GM23338 (cell line): Measurements from ENCODE around the gene SLC38A8. TPM values are rescaled to one million over a fixed set of nuclear protein-coding genes. Genes with fewer than 3 reads are reported as not detected.

Experiments
- CREB1 ChIP-seq: fragments of 250-450 bp; sonication (Bioruptor Pico); IDR thresholded peaks from 2 replicates; pipeline ENCODE4 v1.5.0; 2020; ENCODE audit warnings: low read depth, mild to moderate bottlenecking, moderate library complexity
- EZH2 ChIP-seq: fragments of 200-600 bp; sonication (generic); IDR thresholded peaks from one replicate; pipeline ENCODE4 v1.8.0; 2017; ENCODE audit warnings: antibody characterized with exemption, mild to moderate bottlenecking, low read depth; ENCODE audit not compliant: unreplicated experiment
- EZH2phosphoT487 ChIP-seq: fragments of 200-600 bp; sonication (generic); IDR thresholded peaks from one replicate; pipeline ENCODE4 v1.8.1; 2018; ENCODE audit warnings: antibody characterized with exemption; ENCODE audit not compliant: unreplicated experiment
- JUNB ChIP-seq: IDR thresholded peaks from one replicate; pipeline ENCODE4 v1.6.1; 2016; ENCODE audit warnings: antibody characterized with exemption; ENCODE audit not compliant: unreplicated experiment
- NANOG ChIP-seq: IDR thresholded peaks from 2 replicates; pipeline ENCODE4 v1.6.1; 2016; ENCODE audit warnings: antibody characterized with exemption, borderline replicate concordance
- POLR2AphosphoS5 ChIP-seq: IDR thresholded peaks from 2 replicates; pipeline ENCODE4 v1.6.1; 2016; ENCODE audit warnings: antibody characterized with exemption, low read depth
- ZNF114 ChIP-seq: fragments of 250-450 bp; sonication (Bioruptor Pico); IDR thresholded peaks from 2 replicates; pipeline ENCODE4 v1.5.0; 2020; ENCODE audit warnings: mild to moderate bottlenecking, moderate library complexity
- ZNF331 ChIP-seq: fragments of 250-450 bp; sonication (Bioruptor Pico); IDR thresholded peaks from 2 replicates; pipeline ENCODE4 v1.5.0; 2020; ENCODE audit warnings: low read depth, mild to moderate bottlenecking, moderate library complexity
- polyA plus RNA-seq: library from polyadenylated mRNA; unstranded; fragments of >200 nt; fragmentation: Nextera tagmentation; extraction: Ambion mirVana; gene quantifications from 2 replicates; pipeline ENCODE4 v1.2.1, GENCODE V29; 2016
- total RNA-seq: library from RNA; depleted of rRNA; stranded (reverse); fragments of >200 nt; shearing (Covaris generic); gene quantifications from 2 replicates; pipeline ENCODE4 v1.2.3, GENCODE V29; 2014
- TF ChIP-seq, protein P1 (sequence below): fragments of 250-450 bp; sonication (Bioruptor Pico); IDR thresholded peaks from 2 replicates; pipeline ENCODE4 v1.5.0; 2020; ENCODE audit warnings: mild to moderate bottlenecking, moderate library complexity
- TF ChIP-seq, protein P2 (sequence below): IDR thresholded peaks from 2 replicates; pipeline ENCODE4 v1.6.1; 2016; ENCODE audit warnings: antibody characterized with exemption
- TF ChIP-seq, protein P3 (sequence below), 2 experiments: fragments of 200-600 bp in 1 of 2; sonication (generic) in 1 of 2; conservative IDR thresholded peaks; 2 replicates each; pipeline versions ENCODE4 v1.5.1 to v1.6.1; 2016 to 2017; ENCODE audit warnings: antibody characterized with exemption in 2 of 2, low read depth in 2 of 2, mild to moderate bottlenecking in 2 of 2, moderate library complexity in 1 of 2

The SLC38A8 gene
- total and polyA plus RNA-seq, 2 experiments from 2014 or later: not detected

DNA sequence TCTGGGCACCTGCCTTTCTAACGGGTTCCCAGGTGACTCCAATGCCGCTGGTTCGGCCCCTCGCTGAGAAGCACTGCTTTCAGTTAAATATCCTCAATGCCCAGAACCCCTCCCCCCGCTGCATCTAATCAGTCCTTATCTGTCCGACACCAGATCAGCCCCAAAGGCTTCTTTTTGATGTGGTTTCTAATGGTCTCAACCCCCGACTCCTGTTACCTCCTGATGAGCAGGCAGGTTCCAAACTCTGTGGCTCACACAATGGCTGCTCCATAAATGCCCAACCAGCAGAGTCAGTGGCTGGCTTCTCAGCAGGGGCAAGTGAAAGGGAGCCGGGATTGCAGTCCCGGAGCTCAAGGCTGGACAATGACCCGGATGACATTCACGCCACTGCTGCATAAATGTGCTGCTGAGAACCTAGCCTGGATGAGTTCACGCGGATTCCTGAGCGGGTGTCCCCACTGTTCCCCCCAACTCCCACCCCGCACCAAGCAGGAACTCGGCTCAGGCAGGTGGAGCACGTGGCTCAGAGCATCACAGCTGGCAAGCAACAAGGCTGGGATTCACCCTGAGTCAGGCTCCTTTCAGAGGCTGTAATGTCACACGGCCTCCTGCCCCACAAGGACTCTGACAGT is 1.0 kb upstream of the SLC38A8 start (continued):
- TF ChIP-seq, protein P1, sequence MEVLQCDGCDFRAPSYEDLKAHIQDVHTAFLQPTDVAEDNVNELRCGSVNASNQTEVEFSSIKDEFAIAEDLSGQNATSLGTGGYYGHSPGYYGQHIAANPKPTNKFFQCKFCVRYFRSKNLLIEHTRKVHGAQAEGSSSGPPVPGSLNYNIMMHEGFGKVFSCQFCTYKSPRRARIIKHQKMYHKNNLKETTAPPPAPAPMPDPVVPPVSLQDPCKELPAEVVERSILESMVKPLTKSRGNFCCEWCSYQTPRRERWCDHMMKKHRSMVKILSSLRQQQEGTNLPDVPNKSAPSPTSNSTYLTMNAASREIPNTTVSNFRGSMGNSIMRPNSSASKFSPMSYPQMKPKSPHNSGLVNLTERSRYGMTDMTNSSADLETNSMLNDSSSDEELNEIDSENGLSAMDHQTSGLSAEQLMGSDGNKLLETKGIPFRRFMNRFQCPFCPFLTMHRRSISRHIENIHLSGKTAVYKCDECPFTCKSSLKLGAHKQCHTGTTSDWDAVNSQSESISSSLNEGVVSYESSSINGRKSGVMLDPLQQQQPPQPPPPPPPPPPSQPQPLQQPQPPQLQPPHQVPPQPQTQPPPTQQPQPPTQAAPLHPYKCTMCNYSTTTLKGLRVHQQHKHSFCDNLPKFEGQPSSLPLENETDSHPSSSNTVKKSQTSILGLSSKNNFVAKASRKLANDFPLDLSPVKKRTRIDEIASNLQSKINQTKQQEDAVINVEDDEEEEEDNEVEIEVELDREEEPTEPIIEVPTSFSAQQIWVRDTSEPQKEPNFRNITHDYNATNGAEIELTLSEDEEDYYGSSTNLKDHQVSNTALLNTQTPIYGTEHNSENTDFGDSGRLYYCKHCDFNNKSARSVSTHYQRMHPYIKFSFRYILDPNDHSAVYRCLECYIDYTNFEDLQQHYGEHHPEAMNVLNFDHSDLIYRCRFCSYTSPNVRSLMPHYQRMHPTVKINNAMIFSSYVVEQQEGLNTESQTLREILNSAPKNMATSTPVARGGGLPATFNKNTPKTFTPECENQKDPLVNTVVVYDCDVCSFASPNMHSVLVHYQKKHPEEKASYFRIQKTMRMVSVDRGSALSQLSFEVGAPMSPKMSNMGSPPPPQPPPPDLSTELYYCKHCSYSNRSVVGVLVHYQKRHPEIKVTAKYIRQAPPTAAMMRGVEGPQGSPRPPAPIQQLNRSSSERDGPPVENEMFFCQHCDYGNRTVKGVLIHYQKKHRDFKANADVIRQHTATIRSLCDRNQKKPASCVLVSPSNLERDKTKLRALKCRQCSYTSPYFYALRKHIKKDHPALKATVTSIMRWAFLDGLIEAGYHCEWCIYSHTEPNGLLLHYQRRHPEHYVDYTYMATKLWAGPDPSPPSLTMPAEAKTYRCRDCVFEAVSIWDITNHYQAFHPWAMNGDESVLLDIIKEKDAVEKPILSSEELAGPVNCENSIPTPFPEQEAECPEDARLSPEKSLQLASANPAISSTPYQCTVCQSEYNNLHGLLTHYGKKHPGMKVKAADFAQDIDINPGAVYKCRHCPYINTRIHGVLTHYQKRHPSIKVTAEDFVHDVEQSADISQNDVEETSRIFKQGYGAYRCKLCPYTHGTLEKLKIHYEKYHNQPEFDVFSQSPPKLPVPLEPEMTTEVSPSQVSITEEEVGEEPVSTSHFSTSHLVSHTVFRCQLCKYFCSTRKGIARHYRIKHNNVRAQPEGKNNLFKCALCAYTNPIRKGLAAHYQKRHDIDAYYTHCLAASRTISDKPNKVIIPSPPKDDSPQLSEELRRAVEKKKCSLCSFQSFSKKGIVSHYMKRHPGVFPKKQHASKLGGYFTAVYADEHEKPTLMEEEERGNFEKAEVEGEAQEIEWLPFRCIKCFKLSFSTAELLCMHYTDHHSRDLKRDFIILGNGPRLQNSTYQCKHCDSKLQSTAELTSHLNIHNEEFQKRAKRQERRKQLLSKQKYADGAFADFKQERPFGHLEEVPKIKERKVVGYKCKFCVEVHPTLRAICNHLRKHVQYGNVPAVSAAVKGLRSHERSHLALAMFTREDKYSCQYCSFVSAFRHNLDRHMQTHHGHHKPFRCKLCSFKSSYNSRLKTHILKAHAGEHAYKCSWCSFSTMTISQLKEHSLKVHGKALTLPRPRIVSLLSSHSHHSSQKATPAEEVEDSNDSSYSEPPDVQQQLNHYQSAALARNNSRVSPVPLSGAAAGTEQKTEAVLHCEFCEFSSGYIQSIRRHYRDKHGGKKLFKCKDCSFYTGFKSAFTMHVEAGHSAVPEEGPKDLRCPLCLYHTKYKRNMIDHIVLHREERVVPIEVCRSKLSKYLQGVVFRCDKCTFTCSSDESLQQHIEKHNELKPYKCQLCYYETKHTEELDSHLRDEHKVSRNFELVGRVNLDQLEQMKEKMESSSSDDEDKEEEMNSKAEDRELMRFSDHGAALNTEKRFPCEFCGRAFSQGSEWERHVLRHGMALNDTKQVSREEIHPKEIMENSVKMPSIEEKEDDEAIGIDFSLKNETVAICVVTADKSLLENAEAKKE (CRISPR knock-in tag): no peak
- no peak for TF ChIP-seq EZH2
- no peak for TF ChIP-seq JUNB
- TF ChIP-seq CREB1 (CRISPR knock-in tag): no peak
- TF ChIP-seq, protein P2, sequence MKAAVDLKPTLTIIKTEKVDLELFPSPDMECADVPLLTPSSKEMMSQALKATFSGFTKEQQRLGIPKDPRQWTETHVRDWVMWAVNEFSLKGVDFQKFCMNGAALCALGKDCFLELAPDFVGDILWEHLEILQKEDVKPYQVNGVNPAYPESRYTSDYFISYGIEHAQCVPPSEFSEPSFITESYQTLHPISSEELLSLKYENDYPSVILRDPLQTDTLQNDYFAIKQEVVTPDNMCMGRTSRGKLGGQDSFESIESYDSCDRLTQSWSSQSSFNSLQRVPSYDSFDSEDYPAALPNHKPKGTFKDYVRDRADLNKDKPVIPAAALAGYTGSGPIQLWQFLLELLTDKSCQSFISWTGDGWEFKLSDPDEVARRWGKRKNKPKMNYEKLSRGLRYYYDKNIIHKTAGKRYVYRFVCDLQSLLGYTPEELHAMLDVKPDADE: no peak
- TF ChIP-seq, protein P3, sequence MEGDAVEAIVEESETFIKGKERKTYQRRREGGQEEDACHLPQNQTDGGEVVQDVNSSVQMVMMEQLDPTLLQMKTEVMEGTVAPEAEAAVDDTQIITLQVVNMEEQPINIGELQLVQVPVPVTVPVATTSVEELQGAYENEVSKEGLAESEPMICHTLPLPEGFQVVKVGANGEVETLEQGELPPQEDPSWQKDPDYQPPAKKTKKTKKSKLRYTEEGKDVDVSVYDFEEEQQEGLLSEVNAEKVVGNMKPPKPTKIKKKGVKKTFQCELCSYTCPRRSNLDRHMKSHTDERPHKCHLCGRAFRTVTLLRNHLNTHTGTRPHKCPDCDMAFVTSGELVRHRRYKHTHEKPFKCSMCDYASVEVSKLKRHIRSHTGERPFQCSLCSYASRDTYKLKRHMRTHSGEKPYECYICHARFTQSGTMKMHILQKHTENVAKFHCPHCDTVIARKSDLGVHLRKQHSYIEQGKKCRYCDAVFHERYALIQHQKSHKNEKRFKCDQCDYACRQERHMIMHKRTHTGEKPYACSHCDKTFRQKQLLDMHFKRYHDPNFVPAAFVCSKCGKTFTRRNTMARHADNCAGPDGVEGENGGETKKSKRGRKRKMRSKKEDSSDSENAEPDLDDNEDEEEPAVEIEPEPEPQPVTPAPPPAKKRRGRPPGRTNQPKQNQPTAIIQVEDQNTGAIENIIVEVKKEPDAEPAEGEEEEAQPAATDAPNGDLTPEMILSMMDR (conservative IDR thresholded peaks at IDR 0.05; ENCODE audit: low read depth in 2 of 2): no peak
- TF ChIP-seq EZH2phosphoT487: no peak
- no peak for TF ChIP-seq ZNF114 (CRISPR knock-in tag)
- TF ChIP-seq ZNF331: no peak
- no peak for TF ChIP-seq NANOG
- no peak for TF ChIP-seq POLR2AphosphoS5
